SJSA1 (cell line): ENCODE results near the gene DEXI. TPM values are rescaled to one million over a fixed set of nuclear protein-coding genes. Genes with fewer than 3 reads are reported as not detected.
A peak's percentile ranks its signal among the peaks of the same experiment; 100 is the strongest.

Experiments used
- DNase-seq, 2 experiments: peaks; one replicate each; pipeline ENCODE4 v3.0.0-alpha.2; 2015 to 2020; ENCODE audit warnings: low spot score in 2 of 2, low read depth in 1 of 2
- H3K27ac ChIP-seq: fragments of 250-450 bp; sonication (Bioruptor Pico); 2 replicates; pipeline ENCODE4 v1.5.1; 2020; ENCODE audit warnings: mild to moderate bottlenecking, moderate library complexity
- H3K27me3 ChIP-seq: fragments of 250-450 bp; sonication (Bioruptor Pico); replicated peaks from 2 replicates; pipeline ENCODE4 v1.5.1; 2020; ENCODE audit warnings: mild to moderate bottlenecking, moderate library complexity
- H3K36me3 ChIP-seq: fragments of 250-450 bp; sonication (Bioruptor Pico); 2 replicates; pipeline ENCODE4 v1.5.1; 2020; ENCODE audit warnings: mild to moderate bottlenecking
- H3K4me1 ChIP-seq: fragments of 250-450 bp; sonication (Bioruptor Pico); replicated peaks from 2 replicates; pipeline ENCODE4 v1.6.1; 2021; ENCODE audit warnings: mild to moderate bottlenecking
- H3K4me3 ChIP-seq: fragments of 250-450 bp; sonication (Bioruptor Pico); 2 replicates; pipeline ENCODE4 v1.5.1; 2020; ENCODE audit warnings: mild to moderate bottlenecking
- H3K9me3 ChIP-seq: fragments of 250-450 bp; sonication (Bioruptor Pico); replicated peaks from 2 replicates; pipeline ENCODE4 v1.5.1; 2020; ENCODE audit warnings: mild to moderate bottlenecking
- total RNA-seq: library from RNA; depleted of rRNA; stranded (reverse); fragments of >200 nt; shearing (Covaris generic); gene quantifications from 2 replicates; pipeline ENCODE4 v1.2.3, GENCODE V29; 2014

DEXI gene
- total RNA-seq, 1 experiment from 2014 or later = 43.5 TPM

DNA sequence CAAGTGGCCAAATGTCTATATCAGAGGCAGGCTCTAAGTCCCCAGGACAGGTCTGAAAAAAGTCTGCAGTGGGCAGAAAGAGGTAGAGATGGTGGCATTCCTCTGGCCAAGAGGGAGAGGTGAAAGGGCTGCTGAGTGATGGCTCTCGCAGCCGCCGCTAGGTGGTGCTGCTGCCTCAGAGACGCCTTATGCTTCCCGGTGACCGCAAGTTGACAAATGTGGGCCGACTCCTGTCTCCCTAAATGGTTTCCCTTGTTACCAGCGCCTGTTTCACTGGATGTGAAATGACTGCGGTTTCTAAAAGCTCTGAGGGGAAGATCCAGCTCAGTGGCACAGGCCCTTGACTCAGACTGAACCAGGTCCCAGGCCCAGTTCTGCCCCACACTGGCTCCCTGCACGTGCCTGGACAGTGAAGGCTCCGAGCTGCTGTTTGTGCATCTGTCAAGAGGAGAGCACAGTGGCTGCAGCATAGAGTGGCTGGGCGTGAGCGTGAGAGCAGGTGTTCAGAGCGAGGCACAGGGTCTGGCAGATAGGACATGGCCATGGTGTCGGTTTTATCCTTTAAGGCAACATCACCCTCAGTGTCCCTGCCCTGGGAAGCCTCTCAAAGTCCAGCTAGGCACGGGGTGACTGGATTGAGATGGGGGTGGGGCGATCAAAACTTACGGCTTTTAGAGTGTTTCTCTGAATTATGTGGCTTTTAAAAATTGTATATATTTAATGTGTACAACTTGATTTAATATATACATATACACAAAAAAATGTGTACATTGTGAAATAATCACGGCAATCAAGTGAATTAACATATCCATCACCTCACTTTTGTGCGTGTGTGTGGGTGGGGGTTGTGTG, 22.0 kb upstream of the DEXI start:
- H3K36me3 ChIP-seq = peaks cover 28% of the 10 kb centered on the region
- no peak overlapping the region for H3K27ac ChIP-seq
- H3K27me3 ChIP-seq = no peaks in the 10 kb centered on the region
- DNase-seq = peak; percentile 69 to 86
- H3K4me1 ChIP-seq = peaks cover 21% of the 10 kb centered on the region
- no peaks in the 10 kb centered on the region for H3K9me3 ChIP-seq
- H3K4me3 ChIP-seq = no peak overlapping the region

DNA sequence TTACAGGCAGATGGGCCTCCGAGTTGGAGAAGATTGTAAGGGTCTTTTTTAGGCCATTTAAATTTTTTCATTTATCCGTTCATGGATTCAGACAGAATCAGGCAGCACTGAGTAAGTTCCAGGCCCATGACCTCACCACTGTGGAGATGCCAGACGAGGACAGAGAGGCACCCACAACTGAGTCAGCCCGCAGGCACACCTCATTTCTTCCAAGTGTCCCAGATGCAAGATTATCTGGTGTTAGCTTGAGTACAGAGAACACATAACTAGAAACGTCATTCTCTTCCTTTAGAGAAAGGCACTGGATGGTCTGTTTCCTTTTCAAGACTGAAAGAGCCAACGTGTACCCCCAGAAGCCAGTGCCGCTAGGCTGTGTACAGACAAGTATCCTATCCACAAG, 19.0 kb upstream of the DEXI start:
- no peaks in the 10 kb centered on the region for H3K27me3 ChIP-seq
- H3K27ac ChIP-seq = peak overlapping the region; percentile 3; the same call in 1 of the 2 replicates
- H3K4me1 ChIP-seq = peaks cover 30% of the 10 kb centered on the region
- no peaks in the 10 kb centered on the region for H3K9me3 ChIP-seq
- H3K36me3 ChIP-seq = peaks cover 27% of the 10 kb centered on the region
- peak; percentile 41 to 69 for DNase-seq
- no peak overlapping the region for H3K4me3 ChIP-seq

DNA sequence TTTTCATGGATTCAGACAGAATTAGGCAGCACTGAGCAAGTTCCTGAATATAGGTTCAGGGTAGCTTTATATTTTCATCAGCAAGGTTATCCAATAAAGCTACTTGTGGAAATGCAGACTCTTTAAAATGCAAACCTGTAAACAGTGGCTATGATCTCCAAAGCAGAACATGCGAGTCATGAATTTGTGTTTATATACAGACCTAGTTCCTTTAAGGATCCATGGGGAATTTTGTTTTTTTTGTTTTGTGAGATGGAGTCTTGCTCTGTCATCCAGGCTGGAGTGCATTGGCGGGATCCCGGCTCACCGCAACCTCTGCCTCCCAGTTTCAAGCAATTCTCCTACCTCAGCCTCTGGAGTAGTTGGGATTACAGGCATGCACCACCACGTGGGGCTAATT, 16.9 kb upstream of the DEXI start:
- Histone ChIP-seq H3K27ac (no peak overlapping the region), H3K27me3 (no peaks in the 10 kb centered on the region), H3K4me3 (no peak overlapping the region), H3K4me1 (peaks cover 27% of the 10 kb centered on the region), H3K9me3 (no peaks in the 10 kb centered on the region), H3K36me3 (peaks cover 19% of the 10 kb centered on the region)
- DNase-seq = no peak

DNA sequence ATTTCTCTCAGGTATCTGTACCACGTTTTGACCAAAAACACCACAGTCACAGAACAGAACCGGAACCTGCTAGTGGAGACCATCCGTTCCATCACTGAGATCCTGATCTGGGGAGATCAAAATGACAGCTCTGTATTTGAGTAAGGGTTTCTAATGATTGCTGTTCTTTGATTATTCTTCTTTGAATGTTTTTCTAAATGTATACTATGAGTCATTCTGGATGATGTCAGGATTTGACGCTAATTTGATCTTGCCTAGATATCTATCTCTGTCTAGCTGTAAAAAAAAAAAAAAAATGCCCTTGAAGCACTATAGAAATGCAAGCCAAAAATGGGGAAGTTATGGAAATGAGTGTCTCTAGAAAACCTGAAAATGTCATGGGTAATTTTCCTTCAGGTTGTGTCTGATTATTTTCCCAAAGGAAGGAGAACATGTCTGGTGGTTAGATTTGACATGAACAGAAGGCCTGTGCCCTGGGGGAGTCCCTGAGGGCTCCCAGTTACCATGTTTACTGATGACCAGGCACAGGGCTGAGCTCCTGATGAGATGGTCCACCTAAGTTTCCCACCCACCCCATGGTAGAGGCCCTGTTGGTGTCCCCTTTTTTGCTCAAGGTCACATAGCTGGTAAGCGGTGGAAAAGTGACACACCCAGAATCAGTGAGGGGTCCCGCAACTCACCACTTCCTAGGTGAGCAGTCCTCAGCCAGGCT, 15.7 kb upstream of the DEXI start:
- Histone ChIP-seq H3K9me3 (no peaks in the 10 kb centered on the region), H3K27ac (no peak overlapping the region), H3K4me1 (peaks cover 26% of the 10 kb centered on the region), H3K4me3 (no peak overlapping the region), H3K36me3 (peaks cover 9% of the 10 kb centered on the region), H3K27me3 (no peaks in the 10 kb centered on the region)
- no peak for DNase-seq

DNA sequence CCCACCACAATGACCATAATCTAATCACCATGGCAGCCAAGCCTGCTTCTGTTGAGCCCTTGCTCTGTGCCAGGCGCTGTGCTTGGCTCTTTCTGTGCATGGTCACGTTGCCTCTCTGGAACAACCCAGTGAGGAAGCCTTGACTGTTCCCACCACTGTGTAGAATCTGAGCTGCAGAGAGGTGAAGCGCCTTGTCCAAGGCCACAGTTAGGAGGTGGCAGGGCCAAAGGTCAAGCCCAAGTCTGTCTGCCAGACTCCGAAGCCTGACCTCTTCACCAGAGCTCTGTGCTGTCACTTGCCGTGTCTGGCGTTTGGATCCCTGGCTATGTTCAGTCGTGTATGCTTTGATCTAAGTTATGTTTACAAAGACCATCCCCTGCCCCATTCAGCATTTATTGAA, 12.6 kb upstream of the DEXI start:
- peaks cover 3% of the 10 kb centered on the region; the same call in 1 of the 2 replicates for H3K36me3 ChIP-seq
- H3K4me3 ChIP-seq = no peak overlapping the region
- no peak overlapping the region for H3K27ac ChIP-seq
- H3K9me3 ChIP-seq = no peaks in the 10 kb centered on the region
- H3K4me1 ChIP-seq = peaks cover 10% of the 10 kb centered on the region
- no peaks in the 10 kb centered on the region for H3K27me3 ChIP-seq
- no peak for DNase-seq

DNA sequence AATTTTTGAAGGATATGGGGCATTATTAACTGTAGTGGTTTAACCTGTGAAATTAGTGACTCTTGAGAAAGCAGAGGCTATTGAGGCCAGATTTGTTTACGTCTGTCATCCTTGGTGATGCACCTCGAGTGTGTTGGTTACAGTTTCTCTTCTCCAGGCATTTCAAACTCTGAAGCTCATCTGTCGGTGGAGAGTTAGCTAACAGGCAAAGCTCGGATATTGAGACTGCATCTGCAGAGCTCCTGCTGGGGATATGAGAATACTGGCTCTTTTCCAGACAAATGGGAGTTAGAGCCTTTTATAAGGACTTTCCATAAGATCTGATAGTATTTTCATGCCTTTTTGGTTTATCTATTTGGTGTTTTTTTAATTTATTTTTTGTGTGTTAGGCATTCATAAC, 8.8 kb upstream of the DEXI start:
- no peak overlapping the region for H3K27ac ChIP-seq
- no peak overlapping the region for H3K4me3 ChIP-seq
- H3K9me3 ChIP-seq = no peaks in the 10 kb centered on the region
- no peaks in the 10 kb centered on the region for H3K27me3 ChIP-seq
- no peak for DNase-seq
- no peaks in the 10 kb centered on the region for H3K36me3 ChIP-seq
- no peaks in the 10 kb centered on the region for H3K4me1 ChIP-seq

DNA sequence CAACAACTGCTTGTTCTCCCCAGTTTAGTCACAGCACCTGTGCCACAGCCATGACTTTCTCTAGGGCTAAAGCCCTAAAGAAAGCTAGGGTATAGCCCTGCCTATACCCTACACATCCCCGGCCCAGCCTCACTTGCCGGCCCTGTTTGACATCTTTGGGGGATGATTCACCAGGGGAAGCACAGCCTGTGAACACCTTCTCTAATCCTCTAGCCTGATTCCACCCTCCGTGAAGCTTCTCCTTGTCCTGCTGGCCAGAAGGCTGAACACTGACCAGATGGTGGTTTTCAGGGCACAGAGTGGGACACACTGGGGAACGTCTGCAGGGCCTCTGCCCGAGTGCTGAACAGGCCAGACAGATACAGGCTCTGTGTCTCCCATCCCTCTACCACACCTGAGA, 8.1 kb upstream of the DEXI start:
- no peak for DNase-seq
- Histone ChIP-seq H3K36me3 (no peaks in the 10 kb centered on the region), H3K27me3 (no peaks in the 10 kb centered on the region), H3K4me3 (no peak overlapping the region), H3K27ac (no peak overlapping the region), H3K9me3 (no peaks in the 10 kb centered on the region), H3K4me1 (peaks cover 2% of the 10 kb centered on the region; the same call in 1 of the 2 replicates)

DNA sequence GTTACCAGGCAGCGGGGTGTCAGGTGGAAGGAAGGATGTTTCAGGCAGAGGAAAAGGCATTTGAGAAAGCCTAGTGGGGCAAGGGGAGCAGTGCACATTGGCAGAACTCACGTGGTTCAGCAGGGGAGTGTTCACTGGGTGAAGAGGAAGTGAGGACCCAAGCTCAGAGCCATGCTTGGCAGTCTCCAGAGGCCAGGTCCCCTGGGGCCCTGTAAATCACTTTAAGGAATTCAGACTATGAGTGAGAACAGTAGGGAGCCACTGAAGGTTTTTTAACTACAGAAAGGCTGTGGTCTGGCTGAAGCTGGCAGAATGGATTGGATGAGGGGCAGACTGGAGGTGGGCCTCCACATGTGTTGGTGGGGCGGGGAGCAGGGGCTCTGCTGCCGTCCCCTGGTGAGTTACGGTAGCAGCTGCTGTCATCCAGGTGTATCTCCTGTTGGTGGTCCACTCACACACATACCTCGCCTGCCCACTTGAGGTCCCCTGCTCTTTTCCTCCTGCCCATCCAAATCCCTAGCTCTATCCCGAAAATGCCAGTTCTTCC, 7.2 kb upstream of the DEXI start:
- no peak overlapping the region for H3K4me3 ChIP-seq
- no peak for DNase-seq
- H3K27me3 ChIP-seq = no peaks in the 10 kb centered on the region
- no peak overlapping the region for H3K27ac ChIP-seq
- no peaks in the 10 kb centered on the region for H3K36me3 ChIP-seq
- no peaks in the 10 kb centered on the region for H3K9me3 ChIP-seq
- H3K4me1 ChIP-seq = peaks cover 4% of the 10 kb centered on the region; the same call in 1 of the 2 replicates

DNA sequence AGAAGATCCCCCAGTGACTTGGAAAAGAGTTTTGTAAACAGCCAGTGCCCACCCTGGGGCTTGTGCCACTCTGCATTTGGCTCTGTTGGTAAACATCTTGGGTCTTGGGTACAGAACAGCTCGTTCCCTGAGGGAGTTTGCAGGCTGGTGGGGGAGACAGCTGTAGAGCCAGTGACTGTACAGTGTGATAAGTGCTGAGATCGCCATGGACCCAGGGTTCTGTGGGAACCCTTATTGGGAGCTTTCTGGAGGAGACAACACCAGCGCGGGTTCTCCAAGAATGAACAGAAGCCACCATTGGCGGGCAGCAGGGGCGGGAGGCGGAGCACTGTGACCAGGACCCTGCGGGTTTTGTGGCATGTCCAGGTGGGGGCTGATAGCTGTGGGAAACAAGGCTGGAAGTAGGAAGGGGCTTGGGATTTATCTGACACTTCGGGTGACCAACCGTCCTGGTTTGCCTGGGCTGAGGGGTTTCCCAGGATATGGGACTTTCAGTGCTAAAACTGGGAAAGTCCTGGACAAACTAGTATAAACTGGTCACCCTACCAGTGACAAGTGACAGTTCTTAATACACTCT, 5.0 kb upstream of the DEXI start:
- DNase-seq = no peak
- Histone ChIP-seq H3K27me3 (no peaks in the 10 kb centered on the region), H3K27ac (no peak overlapping the region), H3K4me3 (no peak overlapping the region), H3K9me3 (no peaks in the 10 kb centered on the region), H3K4me1 (peaks cover 8% of the 10 kb centered on the region), H3K36me3 (no peaks in the 10 kb centered on the region)

DNA sequence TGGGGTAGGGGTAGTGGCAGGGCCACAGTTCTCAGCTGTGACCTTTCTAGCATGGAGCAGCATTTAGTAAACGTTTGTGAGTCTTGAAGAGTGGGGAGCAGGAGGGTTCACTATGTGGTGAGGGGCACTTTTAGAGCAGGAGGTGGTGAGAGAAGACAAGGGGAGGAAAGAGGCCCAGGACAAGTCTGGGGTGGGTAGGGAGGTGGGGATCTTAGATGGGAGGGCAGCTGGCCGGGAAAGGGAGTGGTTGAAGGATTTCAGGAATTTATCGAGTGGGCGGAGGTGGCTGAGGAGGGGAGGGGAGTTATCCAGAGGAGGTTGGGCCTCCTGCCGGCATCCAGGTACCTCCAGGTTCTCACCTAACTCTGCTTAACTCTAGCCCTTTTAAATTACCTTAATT, 4.0 kb upstream of the DEXI start:
- Histone ChIP-seq H3K36me3 (no peaks in the 10 kb centered on the region), H3K27me3 (no peaks in the 10 kb centered on the region), H3K4me3 (no peak overlapping the region), H3K27ac (no peak overlapping the region), H3K4me1 (peaks cover 10% of the 10 kb centered on the region), H3K9me3 (no peaks in the 10 kb centered on the region)
- DNase-seq = no peak

DNA sequence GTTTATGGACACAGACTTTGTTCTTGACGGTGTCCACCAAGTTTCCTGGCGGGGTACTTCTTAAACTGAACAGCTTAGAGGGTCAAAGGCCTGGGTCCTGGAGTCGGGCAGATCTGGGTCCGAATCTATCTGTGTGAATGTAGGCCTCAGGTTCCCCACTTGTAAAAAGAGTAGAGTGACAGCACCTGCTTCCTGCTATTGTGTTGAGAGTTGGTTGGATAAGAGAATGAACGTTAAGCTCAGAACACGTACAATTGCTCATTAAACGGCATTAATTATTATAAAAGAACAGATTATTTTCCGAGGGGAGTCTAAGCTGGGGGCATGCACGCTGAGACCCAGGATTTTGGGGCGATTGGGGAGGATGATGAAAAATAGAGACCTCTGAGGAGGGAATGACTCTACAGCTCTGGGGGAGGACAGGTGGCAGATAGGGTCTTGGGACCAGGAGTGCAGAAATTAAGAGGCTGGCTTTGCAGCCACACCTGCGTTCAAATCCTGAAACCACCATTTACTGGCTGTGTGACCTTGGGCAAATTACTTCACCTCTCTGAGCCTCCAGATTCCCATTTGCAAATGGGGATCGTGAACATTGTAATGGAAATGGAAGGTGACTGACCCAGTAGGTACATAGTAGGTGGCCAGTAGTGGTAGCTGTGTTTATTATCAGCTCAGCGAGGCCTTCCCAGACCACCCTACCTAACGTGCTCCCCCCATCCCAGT, 3.0 kb upstream of the DEXI start:
- Histone ChIP-seq H3K36me3 (no peaks in the 10 kb centered on the region), H3K9me3 (no peaks in the 10 kb centered on the region), H3K27ac (no peak overlapping the region), H3K27me3 (no peaks in the 10 kb centered on the region), H3K4me1 (peaks cover 21% of the 10 kb centered on the region), H3K4me3 (peak overlapping the region; percentile 83)
- DNase-seq = no peak

DNA sequence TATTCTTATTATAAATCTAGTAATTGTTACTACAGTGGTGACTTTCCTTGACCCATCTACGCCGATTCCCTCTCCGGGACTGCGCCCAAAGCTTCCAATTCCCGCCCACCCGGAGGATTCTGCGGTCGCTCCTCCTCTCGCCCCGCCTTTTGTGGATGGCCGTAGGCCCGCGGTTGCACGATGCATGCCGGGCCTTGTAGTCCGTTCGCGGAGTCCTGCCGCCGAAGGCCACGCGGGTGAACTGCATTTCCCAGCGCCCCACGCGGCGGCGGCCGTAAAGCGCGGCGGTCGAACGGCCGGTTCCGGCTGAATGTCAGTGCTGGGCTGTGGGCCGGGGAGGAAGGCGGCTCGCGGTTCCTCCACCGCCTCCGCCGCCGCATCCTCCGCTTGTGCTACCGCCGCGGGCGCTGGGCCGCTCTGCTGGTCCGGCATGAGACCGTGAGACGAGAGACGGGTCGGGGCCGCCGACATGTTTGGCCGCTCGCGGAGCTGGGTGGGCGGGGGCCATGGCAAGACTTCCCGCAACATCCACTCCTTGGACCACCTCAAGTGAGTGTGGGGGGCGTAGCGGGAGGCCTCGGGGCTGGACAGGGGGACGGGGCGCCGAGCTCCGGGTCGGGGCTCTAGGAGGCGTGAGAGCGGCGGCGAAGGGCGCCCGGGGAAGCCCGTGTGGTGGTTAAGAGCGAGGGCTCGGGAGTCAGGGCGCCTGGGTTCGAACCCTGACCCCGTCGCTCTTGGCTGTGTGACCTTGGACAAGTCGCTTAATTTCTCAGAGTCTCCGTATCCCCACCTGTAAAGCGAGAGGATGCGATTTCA, 2.2 kb upstream of the DEXI start, which contains the start of gene CLEC16A:
Gene CLEC16A (plus strand): TSS at position 316 of the 816 bp plus-strand sequence. CDS start 154 bp downstream, at position 470.
- peaks cover 5% of the 10 kb centered on the region; the same call in 1 of the 2 replicates for H3K36me3 ChIP-seq
- H3K27ac ChIP-seq = no peak within 1 kb of the TSS
- H3K9me3 ChIP-seq = no peaks in the 10 kb centered on the region
- no peaks in the 10 kb centered on the region for H3K27me3 ChIP-seq
- peak within 1 kb of the TSS; percentile 83 for H3K4me3 ChIP-seq
- peaks cover 22% of the 10 kb centered on the region for H3K4me1 ChIP-seq
- DNase-seq = peak; percentile 89 to 96

DNA sequence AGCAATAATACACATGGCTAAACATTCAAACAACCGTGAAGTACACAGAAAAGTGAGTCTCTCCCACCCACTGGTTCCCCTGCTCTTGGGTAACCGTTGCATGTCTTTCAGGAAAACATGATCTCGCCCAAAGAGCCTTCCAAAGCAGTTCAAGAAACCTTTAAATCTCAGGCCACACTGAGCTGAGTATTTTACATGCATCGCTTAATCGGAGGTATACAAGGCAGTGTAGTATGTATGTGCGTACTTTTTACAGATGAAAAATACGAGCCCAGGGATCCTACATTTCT, 741 bp upstream of the DEXI start:
- no peaks in the 10 kb centered on the region for H3K27me3 ChIP-seq
- DNase-seq = no peak
- H3K27ac ChIP-seq = no peak overlapping the region
- peaks cover 22% of the 10 kb centered on the region for H3K4me1 ChIP-seq
- H3K36me3 ChIP-seq = peaks cover 11% of the 10 kb centered on the region; the same call in 1 of the 2 replicates
- H3K4me3 ChIP-seq = peak overlapping the region; percentile 51
- no peaks in the 10 kb centered on the region for H3K9me3 ChIP-seq
